GM18858 (cell line): ENCODE results near the gene GRIFIN.

Experiments used
- ATAC-seq: cut with Tn5 transposase; IDR thresholded peaks from one replicate; pipeline ENCODE4 v1.9.1; 2021; ENCODE audit not compliant: unreplicated experiment

The GRIFIN gene

DNA sequence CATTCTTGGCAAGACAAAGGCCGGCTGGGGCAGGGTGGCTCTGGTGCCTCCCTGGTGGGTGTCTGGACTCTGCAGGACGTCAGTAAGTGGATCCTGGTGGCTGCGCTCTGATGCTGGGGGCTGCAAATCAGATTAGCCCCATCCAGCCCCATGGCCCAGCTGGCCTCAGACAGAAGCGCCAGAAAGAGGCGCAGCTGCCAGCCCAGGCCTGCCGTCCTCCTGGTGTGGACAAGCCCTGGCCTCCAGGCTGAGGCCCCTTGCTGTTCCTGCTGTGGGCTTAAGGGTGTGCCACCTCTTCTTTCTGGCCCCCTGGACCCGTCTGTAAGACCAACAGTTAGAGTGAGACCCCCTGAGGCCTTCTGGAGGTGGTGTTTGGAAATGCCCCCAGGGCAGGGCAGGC is 37.5 kb upstream of the GRIFIN start:
- no peak for ATAC-seq

DNA sequence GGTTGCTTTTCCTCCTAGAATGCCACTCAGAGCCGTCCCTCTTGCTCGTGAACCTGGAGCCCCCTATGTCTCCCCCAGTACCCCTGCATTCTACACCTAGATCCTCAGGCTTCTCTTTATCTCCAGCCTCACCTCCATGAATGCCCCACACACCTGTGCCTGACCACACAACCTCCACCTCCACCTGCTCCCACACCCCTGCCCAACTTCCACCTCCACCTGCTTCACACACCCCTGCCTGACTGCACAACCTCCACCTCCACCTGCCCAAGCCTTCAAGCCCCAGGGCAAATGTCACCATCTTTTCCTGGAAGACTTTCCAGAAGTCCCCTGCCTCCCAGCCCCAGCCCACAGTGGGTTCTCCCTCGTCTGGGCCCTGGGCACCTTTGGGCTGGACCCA is 36.5 kb upstream of the GRIFIN start:
- ATAC-seq = no peak

DNA sequence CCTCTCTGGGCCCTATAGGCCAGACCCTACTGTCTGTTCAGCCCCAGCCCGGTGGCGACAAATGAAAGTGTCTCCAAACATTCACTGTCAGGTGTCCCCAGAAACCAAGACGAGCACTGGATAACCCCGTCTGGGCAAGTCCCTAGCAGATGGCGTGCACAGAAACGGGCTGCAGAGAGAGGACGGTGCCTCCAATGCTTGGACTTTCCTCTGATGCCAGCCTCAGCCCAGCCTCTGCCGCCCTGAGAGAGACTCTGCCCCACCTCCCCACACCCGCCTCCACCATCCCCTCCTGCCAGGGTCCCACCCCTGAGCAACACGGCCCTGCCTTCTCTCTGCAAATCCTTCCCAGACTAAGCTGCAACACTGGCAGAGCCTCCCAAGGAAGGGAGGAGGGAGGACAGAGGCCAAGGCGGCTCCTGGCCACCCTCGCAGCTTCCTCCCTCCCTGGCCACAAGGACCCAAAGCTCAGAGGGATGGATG is 36.0 kb upstream of the GRIFIN start:
- no peak for ATAC-seq

DNA sequence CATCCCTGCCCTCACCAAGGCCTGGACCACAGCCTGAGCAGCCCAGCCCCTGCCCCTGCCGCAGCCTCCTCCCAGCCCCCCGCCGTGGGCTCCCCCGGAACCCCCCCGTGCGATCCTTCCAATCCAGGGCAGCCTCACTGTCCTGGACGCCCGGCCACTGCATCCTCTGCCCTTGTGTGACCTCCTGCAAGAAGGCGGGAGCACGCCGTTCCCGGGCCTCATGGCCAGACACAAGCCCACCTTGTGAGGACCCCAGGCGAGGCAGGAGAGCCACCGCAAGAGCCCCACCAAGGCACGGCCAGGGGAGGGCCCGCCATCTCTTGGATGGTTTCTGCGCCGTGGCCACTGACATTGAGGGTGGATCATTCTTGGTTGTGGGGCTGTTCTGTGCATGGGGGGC is 35.6 kb upstream of the GRIFIN start:
- no peak for ATAC-seq

DNA sequence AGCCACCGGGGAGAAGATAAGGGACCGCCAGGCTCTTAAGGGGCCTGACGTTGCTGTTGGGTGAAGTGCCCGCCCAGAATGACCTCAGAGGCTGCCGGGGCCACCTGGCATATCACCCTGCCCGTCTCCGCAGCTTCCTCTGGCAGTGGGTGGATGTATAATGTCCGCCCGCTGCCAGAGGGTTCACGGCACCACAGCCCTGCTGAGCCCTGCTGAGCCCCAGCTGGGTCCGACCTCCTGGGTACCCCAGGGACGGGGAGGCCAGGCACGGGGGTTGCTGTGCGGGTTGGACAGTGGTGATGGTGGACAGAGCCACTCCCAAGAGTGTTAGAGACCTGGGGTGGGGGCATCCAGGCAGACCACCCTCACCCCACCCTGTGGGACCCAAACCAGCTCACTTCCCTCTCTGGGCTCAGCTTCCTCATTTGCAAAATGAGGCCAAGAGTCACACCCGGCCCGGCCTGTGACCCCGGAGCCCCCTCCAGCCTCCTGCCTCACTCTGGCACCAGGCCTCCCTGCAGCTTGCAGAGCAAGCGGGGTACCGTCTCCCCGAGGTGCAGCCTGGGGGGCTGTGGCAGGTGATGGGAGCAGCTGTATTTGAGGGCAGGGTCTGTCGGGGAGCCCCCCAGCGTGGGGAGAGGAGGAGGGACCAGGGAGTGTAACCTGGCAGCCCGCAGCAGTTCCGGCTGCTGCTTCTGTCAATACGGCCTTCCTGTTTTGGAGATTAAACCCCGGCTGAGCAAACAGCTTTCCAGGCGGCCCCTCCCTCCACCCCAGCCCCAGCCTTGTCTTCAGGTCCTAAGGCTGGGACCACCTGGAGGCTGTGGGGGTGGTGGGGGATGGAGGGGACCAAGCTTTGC is 34.9 kb upstream of the GRIFIN start:
- ATAC-seq = no peak

DNA sequence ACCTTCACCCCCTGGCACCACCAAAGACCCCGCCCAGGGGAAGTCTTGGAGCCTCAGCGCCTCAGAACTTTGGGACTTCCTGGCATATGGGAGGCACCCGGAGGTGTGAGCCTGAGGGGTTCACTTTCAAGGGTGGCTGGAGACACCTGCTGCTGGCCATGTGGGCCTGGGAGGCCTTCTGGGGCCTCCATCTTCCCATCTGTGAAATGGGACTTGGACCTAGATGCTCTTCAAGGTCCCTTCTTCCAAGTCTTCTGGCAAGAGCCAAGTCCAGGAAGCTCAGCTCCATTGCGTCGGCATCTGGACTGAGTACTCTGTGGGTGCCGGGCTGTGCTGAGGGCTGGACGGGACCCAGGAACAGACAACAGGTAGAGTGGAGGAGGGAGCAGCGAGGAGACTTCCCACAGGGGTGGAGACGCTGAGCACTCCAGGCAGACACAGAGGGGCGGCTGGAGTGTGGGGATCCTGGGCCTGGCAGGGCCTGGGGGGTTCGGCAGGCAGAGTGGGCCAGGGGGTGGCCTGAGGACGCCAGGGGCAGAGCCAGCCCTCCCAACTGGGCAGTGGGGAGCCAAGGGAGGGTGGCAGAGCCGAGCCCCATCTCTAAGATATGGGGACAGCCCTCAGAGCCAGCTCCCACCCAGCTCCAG is 34.1 kb upstream of the GRIFIN start:
- no peak for ATAC-seq

DNA sequence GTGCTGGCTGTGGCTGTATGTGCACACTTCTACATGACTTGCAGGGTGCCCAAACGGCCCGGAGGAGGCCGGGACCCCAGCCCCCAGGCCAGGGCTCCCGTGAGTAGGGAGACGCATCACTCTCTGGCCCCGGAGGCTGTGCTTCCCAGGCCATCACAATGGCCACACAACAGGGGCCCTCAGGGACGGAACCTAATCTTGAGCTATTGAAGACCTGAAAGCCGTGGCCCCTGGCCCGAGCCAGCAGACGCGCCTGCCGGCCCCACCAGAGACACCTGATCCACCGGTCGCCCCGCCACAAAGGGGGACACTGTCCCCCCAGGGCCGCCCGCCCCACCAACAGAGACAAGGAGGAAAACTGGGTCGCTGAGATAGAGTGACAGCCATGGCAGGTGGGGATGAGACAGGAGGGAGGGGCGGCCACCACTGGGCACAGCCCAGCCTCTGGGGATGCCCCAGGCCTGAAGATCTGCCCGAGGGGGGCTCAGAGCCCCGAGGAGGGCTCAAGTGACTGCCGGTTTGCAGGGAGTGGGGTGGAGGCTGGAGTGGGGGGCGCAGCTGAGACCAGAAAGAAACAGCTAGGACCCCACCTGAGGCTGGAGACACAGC is 33.2 kb upstream of the GRIFIN start:
- ATAC-seq = no peak

DNA sequence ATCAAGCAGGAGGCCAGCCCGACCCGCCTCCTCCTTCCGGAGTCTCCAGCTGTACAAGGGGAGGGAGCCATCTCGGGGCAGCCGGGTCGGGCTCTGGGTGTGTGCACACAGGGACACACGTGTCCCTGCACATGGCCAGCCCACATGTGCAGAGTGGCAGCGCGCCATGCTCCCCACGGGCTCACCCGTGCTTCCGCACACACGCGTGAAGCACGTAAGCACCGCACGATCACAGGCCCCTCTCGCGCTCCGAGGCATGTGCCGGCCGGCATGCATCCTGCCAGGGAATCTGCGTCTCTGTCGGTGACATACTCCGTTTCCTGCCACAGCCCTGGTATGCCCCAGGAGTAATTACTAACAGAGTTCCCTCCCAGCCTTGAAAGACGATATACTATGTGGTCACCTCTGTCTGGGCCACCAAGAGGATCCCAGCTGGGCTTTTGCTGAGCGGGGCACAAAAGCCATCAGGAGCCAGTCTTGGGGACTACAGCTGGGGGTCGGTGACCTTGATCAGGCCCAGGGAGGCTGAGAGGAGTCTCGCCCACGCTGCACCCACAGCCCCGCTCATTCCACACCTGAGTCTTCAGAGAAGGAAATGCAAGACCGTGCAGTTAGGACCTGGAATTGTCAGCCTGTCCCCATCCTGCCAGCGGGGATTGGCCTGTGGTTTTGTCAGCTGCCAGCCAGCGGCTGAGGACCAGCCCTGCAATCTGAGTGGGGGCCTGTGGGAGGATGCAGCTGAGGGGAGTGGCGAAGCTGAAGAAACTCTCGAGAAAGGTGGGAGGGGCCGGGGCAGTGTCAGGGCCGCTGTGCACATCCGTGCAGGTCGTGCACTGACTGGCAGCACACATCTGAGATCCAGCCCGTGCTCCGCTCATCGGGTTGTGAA is 32.4 kb upstream of the GRIFIN start:
- ATAC-seq = no peak

DNA sequence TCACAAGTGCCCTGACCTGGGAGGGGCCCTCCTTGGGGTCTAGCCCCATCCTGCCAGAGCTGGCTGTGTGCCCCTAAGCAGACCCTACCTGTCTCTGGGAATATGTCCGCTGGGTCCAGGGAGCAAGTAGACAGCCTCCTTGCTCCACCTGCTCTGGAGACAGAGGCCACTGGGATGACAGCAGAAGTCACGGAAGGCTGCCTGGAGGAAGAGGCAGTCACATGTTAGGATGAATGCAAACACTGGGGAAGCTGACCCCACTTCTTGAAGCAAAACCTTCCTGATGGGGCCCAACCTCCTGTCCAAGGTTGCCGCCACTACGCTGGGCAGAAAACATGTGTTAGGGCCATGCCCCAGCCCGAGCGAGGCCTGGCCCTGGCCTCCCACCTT is 31.7 kb upstream of the GRIFIN start:
- ATAC-seq = no peak

DNA sequence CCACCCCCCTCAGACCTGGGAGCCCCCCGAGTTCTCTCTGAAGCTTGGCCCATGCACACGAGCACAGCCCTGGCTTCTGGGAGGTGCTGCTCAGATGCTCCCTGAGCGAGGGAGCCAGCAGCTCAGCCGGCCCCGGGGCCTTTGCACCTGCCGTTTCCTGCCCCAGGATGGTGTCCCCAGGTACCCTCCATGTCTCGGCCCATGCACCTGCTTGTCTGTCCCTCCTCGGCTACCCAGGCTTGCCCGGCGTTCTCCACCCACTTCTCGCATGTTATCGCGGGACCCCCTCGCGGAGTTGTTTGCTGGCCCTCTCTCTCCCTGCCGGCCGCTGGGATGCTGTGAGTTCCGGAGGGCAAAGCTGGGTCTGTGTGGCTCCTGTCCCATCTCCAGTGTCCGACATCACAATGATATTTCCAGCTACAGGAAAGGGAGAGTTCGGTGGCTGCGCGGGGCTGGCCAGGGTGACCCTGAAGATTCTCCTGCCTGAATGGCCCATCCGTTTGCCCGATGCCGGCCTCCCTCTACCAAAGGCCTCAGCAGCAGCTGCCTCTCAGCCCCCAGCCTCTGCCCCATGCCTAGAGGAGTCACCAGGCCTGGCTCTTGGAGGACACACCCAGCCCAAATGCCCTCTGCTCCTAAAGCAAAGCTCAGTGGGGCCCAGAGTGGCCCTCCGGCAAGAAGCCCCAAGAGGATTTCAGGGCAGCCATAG is 31.2 kb upstream of the GRIFIN start:
- ATAC-seq = no peak

DNA sequence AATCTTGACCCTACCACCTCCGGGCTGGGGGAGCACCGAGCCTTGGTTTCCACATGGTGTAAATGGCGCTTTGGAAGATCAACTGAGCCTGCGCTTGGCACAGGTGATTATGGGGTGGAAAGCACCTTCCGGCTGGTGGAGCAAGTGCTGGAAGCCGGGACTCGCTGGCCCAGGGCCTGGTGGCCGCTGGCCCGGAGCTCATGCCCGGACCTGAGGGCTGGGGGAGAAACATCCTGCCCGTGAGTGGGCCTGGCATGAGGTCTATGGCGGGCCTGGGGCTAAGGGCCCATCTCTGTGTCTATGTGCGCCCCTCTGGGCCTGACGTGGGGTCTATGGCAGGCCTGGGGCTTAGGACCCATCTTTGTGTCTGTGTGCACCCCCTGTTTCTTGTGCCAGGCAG is 29.2 kb upstream of the GRIFIN start:
- no peak for ATAC-seq

DNA sequence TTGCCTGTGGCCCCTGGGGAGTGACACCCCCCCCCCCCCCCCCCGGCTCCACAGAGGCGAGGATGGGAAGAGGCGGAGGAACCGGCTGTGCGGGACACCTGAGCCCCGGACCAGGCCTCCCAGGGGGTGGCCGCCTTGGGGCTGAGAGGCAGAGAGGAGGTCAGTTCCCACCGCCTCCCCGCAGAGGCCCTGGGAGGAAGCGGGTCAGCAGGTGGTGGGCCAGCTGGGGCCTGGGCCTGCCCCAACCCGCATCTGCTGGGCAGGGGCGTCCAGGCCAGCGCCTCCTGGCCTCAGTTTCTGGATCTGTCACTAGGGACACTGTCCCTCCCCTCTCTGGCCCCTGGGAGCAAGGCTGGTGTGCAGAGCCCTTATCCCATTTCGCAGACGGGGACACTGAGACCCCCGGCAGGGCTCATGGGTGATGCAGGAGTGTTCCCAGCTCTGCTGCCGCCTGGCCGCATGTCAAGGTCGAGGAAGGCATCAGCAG is 28.7 kb upstream of the GRIFIN start:
- no peak for ATAC-seq

DNA sequence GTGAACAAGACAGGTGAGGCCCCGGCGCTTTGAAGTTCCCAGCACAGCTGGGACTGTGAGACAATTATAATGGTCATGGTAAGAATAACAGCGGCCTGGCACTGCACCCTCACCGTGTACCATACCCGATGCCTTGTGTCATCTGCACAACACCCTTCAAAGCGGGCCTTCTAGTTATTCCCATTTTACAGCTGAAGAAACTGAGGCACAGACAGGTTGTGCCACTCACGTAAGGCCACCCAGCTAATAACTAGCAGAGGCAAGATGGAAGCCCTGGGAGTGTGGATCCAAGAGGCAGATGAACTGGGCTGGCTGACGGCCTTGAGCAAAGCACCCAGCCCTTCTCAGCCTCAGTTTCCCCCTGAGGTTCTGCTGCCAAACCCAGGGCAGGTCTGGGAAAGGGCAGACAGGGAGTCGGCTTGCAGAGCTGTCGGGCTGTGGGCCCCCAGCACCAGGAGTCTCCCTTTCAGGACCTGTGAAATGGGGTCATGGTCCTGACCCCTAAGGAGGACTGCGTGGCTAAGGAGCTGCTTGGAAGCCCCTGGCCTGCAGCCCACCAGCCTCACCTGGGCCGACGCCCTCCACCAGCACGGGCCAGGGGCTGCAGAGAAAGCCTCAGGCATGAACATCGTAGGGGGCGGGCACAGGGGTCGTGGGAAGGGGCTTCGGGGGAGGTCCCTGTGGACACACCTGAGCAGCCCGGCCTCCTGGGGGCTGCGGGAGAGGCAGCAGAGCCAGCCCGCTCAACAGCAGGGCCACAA is 28.1 kb upstream of the GRIFIN start:
- no peak for ATAC-seq

DNA sequence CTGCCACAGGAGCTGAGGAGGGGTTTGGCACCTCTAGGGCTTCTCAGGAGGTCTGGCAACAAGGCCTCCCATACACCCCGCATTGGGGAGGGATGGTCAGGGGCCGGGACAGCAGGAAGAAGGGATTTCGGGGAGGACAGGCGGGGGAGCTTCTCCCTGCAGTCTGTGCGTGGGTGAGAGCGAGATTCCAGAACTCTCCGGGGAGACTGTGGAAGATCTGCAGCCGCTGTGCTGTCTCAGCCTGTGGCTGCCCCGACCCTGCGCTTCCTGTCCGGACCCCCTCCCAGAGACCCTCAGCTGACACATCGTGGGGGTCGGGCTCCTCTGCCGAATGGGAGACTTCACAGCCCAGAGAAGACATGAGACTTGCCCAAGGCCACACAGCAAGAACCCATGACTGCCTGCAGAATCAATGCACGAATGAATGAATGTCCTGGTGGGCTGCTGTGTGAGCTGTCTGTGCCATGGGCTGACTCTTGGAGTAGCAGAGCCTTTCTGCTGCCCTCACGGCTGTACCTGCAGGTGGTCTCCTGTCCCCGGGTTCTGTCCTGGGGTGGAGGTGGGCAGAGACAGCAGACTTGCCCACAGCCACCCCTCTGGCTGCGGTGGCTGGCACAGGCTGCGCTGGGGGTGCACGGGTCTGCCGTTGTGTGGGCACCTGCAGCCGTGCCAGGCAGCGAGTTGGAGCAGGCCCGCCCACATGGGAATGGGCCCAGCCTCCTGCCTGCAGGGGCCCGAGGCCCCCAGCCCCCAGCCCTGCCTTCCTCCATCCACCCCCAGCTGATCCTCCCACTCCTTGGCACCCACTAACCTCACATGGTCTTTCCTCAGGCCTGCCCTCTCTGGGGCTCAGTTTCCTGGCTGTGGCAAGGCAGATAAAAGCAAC is 27.1 kb upstream of the GRIFIN start:
- ATAC-seq = no peak

DNA sequence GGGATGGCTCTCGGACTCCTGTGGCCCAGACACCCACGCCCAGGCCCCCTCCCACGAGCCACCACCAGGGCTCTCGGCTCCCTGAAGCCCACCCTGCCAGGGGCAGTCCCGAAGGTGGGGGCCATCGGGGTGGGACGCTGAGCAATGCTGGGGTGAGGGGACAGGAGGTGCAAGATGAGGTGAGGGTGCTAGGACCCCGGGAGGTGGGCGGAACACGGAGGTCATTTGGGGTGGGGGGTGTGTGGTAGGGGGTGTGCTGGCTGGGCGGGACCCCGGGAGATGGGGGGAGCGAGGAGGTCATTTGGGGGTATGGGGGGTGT is 26.4 kb upstream of the GRIFIN start:
- ATAC-seq = no peak

DNA sequence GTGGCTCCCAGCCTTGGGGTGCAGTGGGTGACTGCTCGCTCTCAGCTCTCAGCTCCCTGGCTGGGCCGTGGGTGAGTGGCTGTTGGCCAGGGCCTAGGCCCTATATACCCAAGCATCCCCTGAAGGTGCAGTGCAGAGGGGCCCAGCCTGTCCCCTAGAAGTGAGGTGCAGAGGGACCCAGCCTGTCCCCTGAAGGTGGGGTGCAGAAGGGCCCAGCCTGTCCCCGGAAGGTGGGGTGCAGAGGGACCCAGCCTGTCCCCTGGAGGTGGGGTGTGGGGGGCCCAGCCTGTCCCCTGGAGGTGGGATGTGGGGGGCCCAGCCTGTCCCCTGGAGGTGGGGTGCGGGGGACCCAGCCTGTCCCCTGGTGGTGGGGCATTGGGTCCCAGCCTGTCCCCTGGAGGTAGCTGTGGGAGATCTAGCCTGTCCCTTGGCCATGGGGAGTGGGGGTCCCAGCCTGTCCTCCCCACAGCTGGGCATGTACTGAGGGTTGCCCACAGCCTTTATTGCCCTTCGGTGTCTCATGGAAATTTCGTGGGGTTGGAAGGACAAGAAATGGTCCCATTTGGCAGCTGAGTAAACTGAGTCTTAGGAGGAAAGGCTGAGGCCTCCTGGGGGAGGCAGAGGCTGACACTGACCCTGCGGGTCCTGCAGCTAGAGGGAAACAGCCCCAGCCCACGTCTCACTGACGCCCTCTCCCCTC is 25.9 kb upstream of the GRIFIN start:
- ATAC-seq = no peak

DNA sequence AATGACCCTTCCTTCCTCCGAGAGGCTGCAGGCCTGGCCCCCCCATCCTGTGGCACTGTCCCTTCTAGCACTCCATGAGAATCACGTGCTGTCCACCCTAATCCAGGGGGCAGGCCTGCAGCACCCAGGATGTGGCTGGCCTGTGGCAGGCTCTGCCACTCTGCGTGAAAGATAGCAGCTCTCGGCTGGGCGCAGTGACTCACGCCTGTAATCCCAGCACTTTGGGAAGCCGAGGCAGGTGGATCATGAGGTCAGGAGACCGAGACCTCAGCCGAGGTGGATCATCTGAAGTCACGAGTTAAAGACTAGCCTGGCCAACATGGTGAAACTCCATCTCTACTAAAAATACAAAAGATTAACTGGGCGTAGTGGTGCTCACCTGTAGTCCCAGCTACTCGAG is 24.5 kb upstream of the GRIFIN start:
- no peak for ATAC-seq

DNA sequence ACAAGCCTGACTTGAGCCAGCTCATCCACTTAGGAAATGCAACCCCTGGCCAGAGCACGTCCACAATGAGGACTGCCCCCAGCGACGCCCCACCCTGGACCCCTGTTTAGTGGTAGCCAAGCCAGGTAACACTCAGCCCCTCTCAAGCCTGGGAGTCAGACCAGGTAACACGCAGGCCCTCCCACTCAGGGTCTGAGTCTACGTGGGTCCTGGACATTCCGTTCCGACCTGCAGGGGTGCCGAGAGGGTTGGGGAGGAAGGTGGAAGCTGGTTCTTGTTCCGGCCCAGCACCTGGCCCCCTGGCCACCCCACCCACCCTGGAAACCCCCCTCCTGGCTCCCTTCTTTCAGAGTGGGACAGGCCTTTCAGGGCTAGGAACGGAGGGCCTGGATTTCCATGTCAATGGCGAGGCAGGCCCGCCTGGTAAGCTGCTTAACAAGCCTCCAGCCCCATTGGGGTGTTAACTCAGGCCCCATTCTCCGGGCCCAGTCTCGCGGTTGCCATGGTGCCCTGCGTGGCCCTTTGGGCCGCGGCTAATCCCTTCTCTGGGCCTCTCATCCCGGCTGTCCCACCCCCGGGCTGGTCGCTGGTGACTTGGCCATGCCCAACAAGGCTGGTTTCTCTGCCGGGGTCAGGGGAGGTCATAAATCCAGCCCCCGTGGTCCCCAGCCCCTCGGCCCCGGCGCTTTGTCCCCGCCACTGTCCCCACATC is 23.7 kb upstream of the GRIFIN start:
- ATAC-seq = no peak
